ENCODE results near the gene RFX1. TPM values are rescaled to one million over a fixed set of nuclear protein-coding genes. Genes with fewer than 3 reads are reported as not detected.

RFX1 gene
- total RNA-seq, 1 experiment from 2014 or later = 20.4 TPM

DNA sequence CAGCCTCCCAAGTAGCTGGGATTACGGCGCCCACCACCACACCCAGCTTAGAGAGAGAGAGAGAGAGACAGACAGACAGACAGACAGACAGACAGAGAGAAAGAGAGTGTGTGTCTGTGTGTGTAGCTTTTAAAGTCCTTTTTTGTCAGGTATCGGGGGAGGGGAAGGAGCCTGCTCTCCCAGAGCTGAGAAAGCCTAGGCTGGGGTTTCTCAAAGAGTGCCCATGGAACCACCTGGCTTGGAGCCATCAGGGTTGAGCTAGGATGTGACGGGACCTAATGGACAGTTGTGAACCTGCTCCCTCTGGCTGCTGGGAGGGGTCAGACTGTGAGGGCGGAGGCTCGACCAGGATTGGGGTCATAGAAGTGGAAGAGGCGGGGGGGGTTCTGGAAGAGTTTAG lies 16.6 kb downstream of the RFX1 start:
- no peak overlapping the region for H3K4me3 Mint-ChIP-seq

DNA sequence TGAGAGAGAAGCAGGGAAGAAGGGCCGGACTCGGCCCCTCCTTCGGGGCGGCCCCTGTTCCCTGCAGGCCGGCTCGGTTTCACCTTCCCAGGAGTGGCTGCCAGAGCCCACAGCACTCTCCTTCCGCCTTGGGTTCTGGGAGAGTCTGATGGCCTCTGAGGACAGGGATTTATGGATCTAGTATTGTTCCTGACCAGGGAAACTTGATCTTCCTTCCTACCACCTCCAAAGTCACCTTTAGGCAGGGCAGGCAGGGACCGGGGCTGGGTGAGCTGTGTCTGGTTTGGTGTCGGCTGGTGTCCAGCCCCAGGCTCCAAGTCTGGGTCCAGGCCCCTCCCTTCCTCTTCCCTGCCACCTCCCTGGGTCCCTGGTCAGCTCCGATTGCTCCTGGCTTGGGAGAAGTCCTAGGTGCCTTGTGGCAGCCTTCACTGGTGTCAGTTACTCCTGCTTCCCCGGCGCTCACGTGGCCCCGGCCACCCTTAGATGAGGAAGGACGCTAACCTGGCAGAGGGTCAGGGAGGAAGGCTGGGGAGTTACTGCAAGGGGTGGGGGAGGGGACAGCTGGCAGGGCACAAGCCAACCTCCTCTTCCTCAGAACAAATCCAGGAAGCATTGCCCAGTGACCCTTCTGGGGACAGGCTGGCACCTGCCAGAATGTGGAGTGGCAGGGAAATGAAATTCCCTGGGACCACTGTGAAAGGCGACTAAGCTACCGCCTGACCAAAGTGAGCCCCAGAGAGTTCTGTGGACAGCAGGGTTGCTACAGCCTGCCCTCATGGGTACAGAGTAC lies 18.8 kb downstream of the RFX1 start:
- ChIA-PET POLR2A (interaction anchor here (0.5 to 1.0 kb wide), 5 partner anchors 9 to 161 kb away, joined by 3 to 6 read pairs (median 4); no protein-coding TSS in a partner anchor), CTCF (interaction anchor here (0.9 to 3.4 kb wide), 8 partner anchors 8 to 72 kb away, joined by 3 to 22 read pairs (median 4); partner anchors contain the start of gene IL27RA)
- Mint-ChIP-seq H3K27ac (peak overlapping the region; percentile 92), H3K9me3 (no peaks in the 10 kb centered on the region), H3K4me1 (peaks cover 63% of the 10 kb centered on the region), H3K36me3 (peaks cover 7% of the 10 kb centered on the region), H3K27me3 (ENCODE audit: low read depth) (no peaks in the 10 kb centered on the region), H3K4me3 (peak overlapping the region; percentile 36)
- ATAC-seq (no peak), DNase-seq (ENCODE audit: low spot score) (no peak)
- TF ChIP-seq ATF1 (CRISPR knock-in tag; IDR thresholded peaks at IDR 0.05) = no peak
- TF ChIP-seq, protein P1, sequence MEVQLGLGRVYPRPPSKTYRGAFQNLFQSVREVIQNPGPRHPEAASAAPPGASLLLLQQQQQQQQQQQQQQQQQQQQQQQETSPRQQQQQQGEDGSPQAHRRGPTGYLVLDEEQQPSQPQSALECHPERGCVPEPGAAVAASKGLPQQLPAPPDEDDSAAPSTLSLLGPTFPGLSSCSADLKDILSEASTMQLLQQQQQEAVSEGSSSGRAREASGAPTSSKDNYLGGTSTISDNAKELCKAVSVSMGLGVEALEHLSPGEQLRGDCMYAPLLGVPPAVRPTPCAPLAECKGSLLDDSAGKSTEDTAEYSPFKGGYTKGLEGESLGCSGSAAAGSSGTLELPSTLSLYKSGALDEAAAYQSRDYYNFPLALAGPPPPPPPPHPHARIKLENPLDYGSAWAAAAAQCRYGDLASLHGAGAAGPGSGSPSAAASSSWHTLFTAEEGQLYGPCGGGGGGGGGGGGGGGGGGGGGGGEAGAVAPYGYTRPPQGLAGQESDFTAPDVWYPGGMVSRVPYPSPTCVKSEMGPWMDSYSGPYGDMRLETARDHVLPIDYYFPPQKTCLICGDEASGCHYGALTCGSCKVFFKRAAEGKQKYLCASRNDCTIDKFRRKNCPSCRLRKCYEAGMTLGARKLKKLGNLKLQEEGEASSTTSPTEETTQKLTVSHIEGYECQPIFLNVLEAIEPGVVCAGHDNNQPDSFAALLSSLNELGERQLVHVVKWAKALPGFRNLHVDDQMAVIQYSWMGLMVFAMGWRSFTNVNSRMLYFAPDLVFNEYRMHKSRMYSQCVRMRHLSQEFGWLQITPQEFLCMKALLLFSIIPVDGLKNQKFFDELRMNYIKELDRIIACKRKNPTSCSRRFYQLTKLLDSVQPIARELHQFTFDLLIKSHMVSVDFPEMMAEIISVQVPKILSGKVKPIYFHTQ (CRISPR knock-in tag; IDR thresholded peaks at IDR 0.05) = no peak
- TF ChIP-seq, protein P2, sequence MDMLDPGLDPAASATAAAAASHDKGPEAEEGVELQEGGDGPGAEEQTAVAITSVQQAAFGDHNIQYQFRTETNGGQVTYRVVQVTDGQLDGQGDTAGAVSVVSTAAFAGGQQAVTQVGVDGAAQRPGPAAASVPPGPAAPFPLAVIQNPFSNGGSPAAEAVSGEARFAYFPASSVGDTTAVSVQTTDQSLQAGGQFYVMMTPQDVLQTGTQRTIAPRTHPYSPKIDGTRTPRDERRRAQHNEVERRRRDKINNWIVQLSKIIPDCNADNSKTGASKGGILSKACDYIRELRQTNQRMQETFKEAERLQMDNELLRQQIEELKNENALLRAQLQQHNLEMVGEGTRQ (CRISPR knock-in tag; IDR thresholded peaks at IDR 0.05) = 0 out of 2 replicates have a peak, but pooled peaks have one; percentile 6
- TF ChIP-seq, protein P3, sequence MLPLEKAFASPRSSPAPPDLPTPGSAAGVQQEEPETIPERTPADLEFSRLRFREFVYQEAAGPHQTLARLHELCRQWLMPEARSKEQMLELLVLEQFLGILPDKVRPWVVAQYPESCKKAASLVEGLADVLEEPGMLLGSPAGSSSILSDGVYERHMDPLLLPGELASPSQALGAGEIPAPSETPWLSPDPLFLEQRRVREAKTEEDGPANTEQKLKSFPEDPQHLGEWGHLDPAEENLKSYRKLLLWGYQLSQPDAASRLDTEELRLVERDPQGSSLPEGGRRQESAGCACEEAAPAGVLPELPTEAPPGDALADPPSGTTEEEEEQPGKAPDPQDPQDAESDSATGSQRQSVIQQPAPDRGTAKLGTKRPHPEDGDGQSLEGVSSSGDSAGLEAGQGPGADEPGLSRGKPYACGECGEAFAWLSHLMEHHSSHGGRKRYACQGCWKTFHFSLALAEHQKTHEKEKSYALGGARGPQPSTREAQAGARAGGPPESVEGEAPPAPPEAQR (CRISPR knock-in tag; IDR thresholded peaks at IDR 0.05) = no peak
- TF ChIP-seq, protein P4, sequence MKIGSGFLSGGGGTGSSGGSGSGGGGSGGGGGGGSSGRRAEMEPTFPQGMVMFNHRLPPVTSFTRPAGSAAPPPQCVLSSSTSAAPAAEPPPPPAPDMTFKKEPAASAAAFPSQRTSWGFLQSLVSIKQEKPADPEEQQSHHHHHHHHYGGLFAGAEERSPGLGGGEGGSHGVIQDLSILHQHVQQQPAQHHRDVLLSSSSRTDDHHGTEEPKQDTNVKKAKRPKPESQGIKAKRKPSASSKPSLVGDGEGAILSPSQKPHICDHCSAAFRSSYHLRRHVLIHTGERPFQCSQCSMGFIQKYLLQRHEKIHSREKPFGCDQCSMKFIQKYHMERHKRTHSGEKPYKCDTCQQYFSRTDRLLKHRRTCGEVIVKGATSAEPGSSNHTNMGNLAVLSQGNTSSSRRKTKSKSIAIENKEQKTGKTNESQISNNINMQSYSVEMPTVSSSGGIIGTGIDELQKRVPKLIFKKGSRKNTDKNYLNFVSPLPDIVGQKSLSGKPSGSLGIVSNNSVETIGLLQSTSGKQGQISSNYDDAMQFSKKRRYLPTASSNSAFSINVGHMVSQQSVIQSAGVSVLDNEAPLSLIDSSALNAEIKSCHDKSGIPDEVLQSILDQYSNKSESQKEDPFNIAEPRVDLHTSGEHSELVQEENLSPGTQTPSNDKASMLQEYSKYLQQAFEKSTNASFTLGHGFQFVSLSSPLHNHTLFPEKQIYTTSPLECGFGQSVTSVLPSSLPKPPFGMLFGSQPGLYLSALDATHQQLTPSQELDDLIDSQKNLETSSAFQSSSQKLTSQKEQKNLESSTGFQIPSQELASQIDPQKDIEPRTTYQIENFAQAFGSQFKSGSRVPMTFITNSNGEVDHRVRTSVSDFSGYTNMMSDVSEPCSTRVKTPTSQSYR (CRISPR knock-in tag; IDR thresholded peaks at IDR 0.05) = no peak
- TF ChIP-seq TP53 (CRISPR knock-in tag; IDR thresholded peaks at IDR 0.05) = 0 out of 2 replicates have a peak, but pooled peaks have one; percentile 38
- no peak for TF ChIP-seq JAZF1 (CRISPR knock-in tag; IDR thresholded peaks at IDR 0.05)

More for the DNA sequence above, 16.6 kb downstream of the RFX1 start:
- Mint-ChIP-seq H3K4me1 (peaks cover 52% of the 10 kb centered on the region), H3K27ac (peak overlapping the region; percentile 73; the same call in 1 of the 2 replicates), H3K36me3 (peaks cover 8% of the 10 kb centered on the region), H3K9me3 (no peaks in the 10 kb centered on the region), H3K27me3 (ENCODE audit: low read depth) (no peaks in the 10 kb centered on the region)
- ChIA-PET CTCF (interaction anchor here (1.1 to 3.4 kb wide), 6 partner anchors 11 to 70 kb away, joined by 4 to 22 read pairs (median 12); partner anchors contain the start of gene IL27RA), POLR2A (interaction anchor here (1.4 to 1.6 kb wide), 2 partner anchors 11 to 27 kb away, joined by 5 to 7 read pairs; no protein-coding TSS in a partner anchor)
- DNase-seq (ENCODE audit: low spot score) (no peak), ATAC-seq (peak; percentile 2; the same call in 1 of the 2 replicates)
- TF ChIP-seq, protein P5, sequence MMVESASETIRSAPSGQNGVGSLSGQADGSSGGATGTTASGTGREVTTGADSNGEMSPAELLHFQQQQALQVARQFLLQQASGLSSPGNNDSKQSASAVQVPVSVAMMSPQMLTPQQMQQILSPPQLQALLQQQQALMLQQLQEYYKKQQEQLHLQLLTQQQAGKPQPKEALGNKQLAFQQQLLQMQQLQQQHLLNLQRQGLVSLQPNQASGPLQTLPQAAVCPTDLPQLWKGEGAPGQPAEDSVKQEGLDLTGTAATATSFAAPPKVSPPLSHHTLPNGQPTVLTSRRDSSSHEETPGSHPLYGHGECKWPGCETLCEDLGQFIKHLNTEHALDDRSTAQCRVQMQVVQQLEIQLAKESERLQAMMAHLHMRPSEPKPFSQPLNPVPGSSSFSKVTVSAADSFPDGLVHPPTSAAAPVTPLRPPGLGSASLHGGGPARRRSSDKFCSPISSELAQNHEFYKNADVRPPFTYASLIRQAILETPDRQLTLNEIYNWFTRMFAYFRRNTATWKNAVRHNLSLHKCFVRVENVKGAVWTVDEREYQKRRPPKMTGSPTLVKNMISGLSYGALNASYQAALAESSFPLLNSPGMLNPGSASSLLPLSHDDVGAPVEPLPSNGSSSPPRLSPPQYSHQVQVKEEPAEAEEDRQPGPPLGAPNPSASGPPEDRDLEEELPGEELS (CRISPR knock-in tag; IDR thresholded peaks at IDR 0.05) = no peak
- TF ChIP-seq, protein P2 (CRISPR knock-in tag; IDR thresholded peaks at IDR 0.05) = no peak
- TF ChIP-seq, protein P6, sequence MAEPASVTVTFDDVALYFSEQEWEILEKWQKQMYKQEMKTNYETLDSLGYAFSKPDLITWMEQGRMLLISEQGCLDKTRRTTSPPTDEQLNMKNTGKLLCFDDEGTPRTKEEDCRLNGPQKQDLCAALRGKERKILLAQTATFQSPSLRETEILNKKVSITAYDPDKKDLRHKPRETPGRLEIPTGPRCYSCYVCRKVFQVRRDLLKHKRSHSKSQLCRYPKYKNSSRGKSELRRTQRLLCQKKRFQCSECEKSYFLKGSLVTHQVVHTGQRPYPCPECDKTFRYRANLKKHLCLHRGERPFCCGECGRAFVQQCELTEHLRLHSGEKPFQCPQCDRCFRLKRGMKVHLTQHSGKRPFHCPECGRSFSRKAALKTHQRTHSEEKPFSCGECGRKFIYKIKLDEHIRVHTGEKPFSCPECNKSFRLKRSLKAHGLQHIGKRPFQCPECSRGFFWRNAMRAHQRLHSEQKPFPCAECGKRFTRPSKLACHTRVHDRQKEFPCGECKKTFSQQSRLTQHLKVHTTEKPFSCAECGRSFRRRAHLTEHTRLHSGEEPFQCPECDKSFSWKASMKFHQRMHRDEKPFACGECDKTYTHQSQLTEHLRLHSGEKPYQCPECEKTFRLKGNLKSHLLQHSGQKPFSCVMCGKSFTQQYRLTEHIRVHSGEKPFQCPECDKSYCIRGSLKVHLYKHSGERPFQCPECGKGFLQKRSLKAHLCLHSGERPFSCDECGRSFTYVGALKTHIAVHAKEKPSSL (CRISPR knock-in tag; conservative IDR thresholded peaks at IDR 0.05) = no peak
- TF ChIP-seq, protein P7, sequence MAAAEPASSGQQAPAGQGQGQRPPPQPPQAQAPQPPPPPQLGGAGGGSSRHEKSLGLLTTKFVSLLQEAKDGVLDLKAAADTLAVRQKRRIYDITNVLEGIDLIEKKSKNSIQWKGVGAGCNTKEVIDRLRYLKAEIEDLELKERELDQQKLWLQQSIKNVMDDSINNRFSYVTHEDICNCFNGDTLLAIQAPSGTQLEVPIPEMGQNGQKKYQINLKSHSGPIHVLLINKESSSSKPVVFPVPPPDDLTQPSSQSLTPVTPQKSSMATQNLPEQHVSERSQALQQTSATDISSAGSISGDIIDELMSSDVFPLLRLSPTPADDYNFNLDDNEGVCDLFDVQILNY (CRISPR knock-in tag; IDR thresholded peaks at IDR 0.05) = no peak
- TF ChIP-seq MXD4 (CRISPR knock-in tag; IDR thresholded peaks at IDR 0.05; ENCODE audit: borderline replicate concordance) (no peak), OVOL2 (CRISPR knock-in tag; IDR thresholded peaks at IDR 0.05; ENCODE audit: borderline replicate concordance) (no peak), SMAD3 (CRISPR knock-in tag; IDR thresholded peaks at IDR 0.05; ENCODE audit: borderline replicate concordance) (no peak), RELA (CRISPR knock-in tag; IDR thresholded peaks at IDR 0.05; ENCODE audit: borderline replicate concordance) (no peak)
- TF ChIP-seq, protein P8, sequence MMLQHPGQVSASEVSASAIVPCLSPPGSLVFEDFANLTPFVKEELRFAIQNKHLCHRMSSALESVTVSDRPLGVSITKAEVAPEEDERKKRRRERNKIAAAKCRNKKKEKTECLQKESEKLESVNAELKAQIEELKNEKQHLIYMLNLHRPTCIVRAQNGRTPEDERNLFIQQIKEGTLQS (CRISPR knock-in tag; conservative IDR thresholded peaks at IDR 0.05) = no peak
